ENCODE results near the gene TOMM22.

The TOMM22 gene

GRCh38 chr22:38700270-38700788 lies 18.6 kb downstream of the TOMM22 start (continued):
- TF ChIP-seq ELK4 (IDR thresholded peaks at IDR 0.05; ENCODE audit: borderline replicate concordance, low read depth, low read length) (no peak), ZBTB49 (tag by site-specific recombination; IDR thresholded peaks at IDR 0.05; ENCODE audit: low read depth) (no peak), ZNF624 (tag by site-specific recombination; IDR thresholded peaks at IDR 0.05) (no peak), ZBTB26 (tag by site-specific recombination; optimal IDR thresholded peaks at IDR 0.05) (peak; percentile 94), ZIC2 (tag by site-specific recombination; IDR thresholded peaks at IDR 0.05) (no peak)

- POLR2A ChIA-PET: interaction anchor here (8.0 kb wide), 1 partner anchor 19 kb away, joined by 60 read pairs; the partner anchor contains the start of gene TOMM22
- Histone ChIP-seq H3K9me3 (ENCODE audit: control insufficient read depth, insufficient read depth, low read depth, low read length) (no peaks in the 10 kb centered on the region), H3K4me3 (ENCODE audit: low read depth, low read length) (peak within 1 kb of the TSS; percentile 76), H3K36me3 (ENCODE audit: control insufficient read depth in 2 of 2, insufficient read depth in 1 of 2, low read length in 2 of 2) (peaks cover 3 to 30% of the 10 kb centered on the region in 2 experiments; a peak in 2 of 3 replicates), H3K4me1 (ENCODE audit: control insufficient read depth, insufficient read depth, low read length) (peaks cover 7% of the 10 kb centered on the region; the same call in 1 of the 2 replicates), H3K27ac (ENCODE audit: extremely low read depth, low read depth, low read length) (peak within 1 kb of the TSS; percentile 93)
- CTCF ChIA-PET: no interaction called here
- TF ChIP-seq ZBTB44 (tag by site-specific recombination; IDR thresholded peaks at IDR 0.05) (peak; percentile 46), FEZF1 (tag by site-specific recombination; IDR thresholded peaks at IDR 0.05) (no peak), ZNF561 (tag by site-specific recombination; IDR thresholded peaks at IDR 0.05; ENCODE audit: borderline replicate concordance) (peak; percentile 98), AEBP2 (tag by site-specific recombination; IDR thresholded peaks at IDR 0.05; ENCODE audit: borderline replicate concordance) (no peak), TCF7L2 (IDR thresholded peaks at IDR 0.05; ENCODE audit: borderline replicate concordance, low read depth, low read length) (no peak), ZNF426 (tag by site-specific recombination; IDR thresholded peaks at IDR 0.05) (no peak), ZNF623 (tag by site-specific recombination; IDR thresholded peaks at IDR 0.05) (peak; percentile 33; the same call in 1 of the 2 replicates), ZNF18 (tag by site-specific recombination; IDR thresholded peaks at IDR 0.05) (no peak), RBAK (tag by site-specific recombination; IDR thresholded peaks at IDR 0.05) (no peak), ZSCAN16 (tag by site-specific recombination; IDR thresholded peaks at IDR 0.05) (peak; percentile 72; the same call in 1 of the 2 replicates), ZNF791 (tag by site-specific recombination; IDR thresholded peaks at IDR 0.05) (no peak), ZNF362 (tag by site-specific recombination; IDR thresholded peaks at IDR 0.05) (no peak), ZBTB7A (tag by site-specific recombination; IDR thresholded peaks at IDR 0.05; ENCODE audit: low read depth) (peak; percentile 79; the same call in 1 of the 2 replicates), IKZF3 (tag by site-specific recombination; IDR thresholded peaks at IDR 0.05) (peak; percentile 79), BCL11B (tag by site-specific recombination; IDR thresholded peaks at IDR 0.05; ENCODE audit: low read depth) (peak; percentile 96), ZNF664 (tag by site-specific recombination; IDR thresholded peaks at IDR 0.05) (no peak), KLF16 (tag by site-specific recombination; IDR thresholded peaks at IDR 0.05) (peak; percentile 74)
Measured at GRCh38 chr22:38700789-38701628, 19.3 kb downstream of the TOMM22 start, which contains the start of gene JOSD1. TSS of gene JOSD1 (minus strand) at chr22:38700943. CDS start at chr22:38699987, 956 bp downstream.

Measured in HEK293 (cell line).